ENCODE data around the gene PAQR5.
"Not testable (repeated sequence)": the region's sequence is repeated elsewhere in the genome, so short reads cannot be mapped to it uniquely, and the experiment has no call there.

The PAQR5 gene

GRCh38 chr15:69317392-69317841 lies 18.7 kb downstream of the PAQR5 start:
- no peak for DNase-seq

- DNase-seq, result no peak
These were observed 19.3 kb downstream of the PAQR5 start for GRCh38 chr15:69318033-69318432.

GRCh38 chr15:69319384-69320375 lies 21.0 kb downstream of the PAQR5 start:
- peak in 1 of 2 donors; percentile 22 for DNase-seq

- no peak for DNase-seq
These were observed 22.4 kb downstream of the PAQR5 start for GRCh38 chr15:69320977-69321554.

- no peak for DNase-seq
These were observed 25.2 kb downstream of the PAQR5 start for GRCh38 chr15:69323893-69324430.

GRCh38 chr15:69324565-69324964 lies 25.9 kb downstream of the PAQR5 start:
- no peak for DNase-seq

- no peak for DNase-seq
These were observed 26.8 kb downstream of the PAQR5 start for GRCh38 chr15:69325456-69325971.

GRCh38 chr15:69328080-69328479 lies 29.4 kb downstream of the PAQR5 start:
- DNase-seq, result no peak

- DNase-seq, result no peak
These were observed 30.0 kb downstream of the PAQR5 start for GRCh38 chr15:69328739-69329138.

GRCh38 chr15:69337138-69337537 lies 38.4 kb downstream of the PAQR5 start:
- DNase-seq, result no peak

- DNase-seq, result no peak
These were observed 40.0 kb downstream of the PAQR5 start for GRCh38 chr15:69338535-69339213.

GRCh38 chr15:69339214-69339543 lies 40.5 kb downstream of the PAQR5 start:
- DNase-seq, result not testable (repeated sequence)

GRCh38 chr15:69340243-69340900 lies 41.7 kb downstream of the PAQR5 start:
- DNase-seq, result no peak

GRCh38 chr15:69341356-69341755 lies 42.6 kb downstream of the PAQR5 start:
- DNase-seq, result no peak

- DNase-seq, result no peak
These were observed 43.9 kb downstream of the PAQR5 start for GRCh38 chr15:69342460-69343076.

- DNase-seq, result no peak
These were observed 44.4 kb downstream of the PAQR5 start for GRCh38 chr15:69343133-69343532.

GRCh38 chr15:69344238-69344637 lies 45.5 kb downstream of the PAQR5 start:
- no peak for DNase-seq

- DNase-seq, result no peak
These were observed 47.4 kb downstream of the PAQR5 start for GRCh38 chr15:69346112-69346511.

GRCh38 chr15:69351333-69351732 lies 52.6 kb downstream of the PAQR5 start:
- DNase-seq, result no peak

GRCh38 chr15:69351884-69352283 lies 53.2 kb downstream of the PAQR5 start:
- DNase-seq, result no peak

- DNase-seq, result no peak
These were observed 59.4 kb downstream of the PAQR5 start for GRCh38 chr15:69357773-69358771.
